Fibroblast of lung (primary cell): ENCODE measurements around the gene KLHL29.

ENCODE experiments used
- EZH2 ChIP-seq: IDR thresholded peaks from 2 replicates; pipeline ENCODE4 v1.5.1; 2012; ENCODE audit warnings: low read length, control low read depth, mild to moderate bottlenecking; ENCODE audit errors: missing control alignments
- TF ChIP-seq, protein P1 (sequence below), 2 donors: IDR thresholded peaks in 1 of 2; conservative IDR thresholded peaks in 1 of 2; 1 replicate in 1 of 2; 2 replicates in 1 of 2; pipeline ENCODE4 v1.5.1; 2011 to 2012; ENCODE audit warnings: low read length in 2 of 2, control low read depth in 1 of 2, inconsistent platforms in 1 of 2, low read depth in 1 of 2, mild to moderate bottlenecking in 1 of 2

DNA sequence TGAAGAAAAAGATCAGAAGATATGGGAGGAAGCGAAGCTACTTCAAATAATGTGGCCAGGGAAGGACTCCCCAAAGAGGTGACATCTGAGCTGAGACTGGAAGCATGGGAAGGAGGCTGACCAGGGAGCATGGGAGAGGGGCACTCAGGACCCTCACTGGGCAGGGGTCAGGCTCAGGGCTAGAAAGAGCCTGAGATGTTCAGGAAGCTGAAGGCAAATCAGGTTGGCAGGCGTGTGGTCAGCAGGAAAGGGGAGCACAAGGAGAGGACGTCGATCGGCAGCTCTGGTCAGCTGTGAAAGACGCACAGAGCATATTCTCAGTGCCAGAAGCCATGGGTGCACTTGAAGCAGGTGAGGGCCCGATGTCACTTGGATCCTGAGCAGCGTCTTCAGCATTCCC lies 38.2 kb upstream of the KLHL29 start:
- no peak for TF ChIP-seq EZH2
- TF ChIP-seq, protein P1, sequence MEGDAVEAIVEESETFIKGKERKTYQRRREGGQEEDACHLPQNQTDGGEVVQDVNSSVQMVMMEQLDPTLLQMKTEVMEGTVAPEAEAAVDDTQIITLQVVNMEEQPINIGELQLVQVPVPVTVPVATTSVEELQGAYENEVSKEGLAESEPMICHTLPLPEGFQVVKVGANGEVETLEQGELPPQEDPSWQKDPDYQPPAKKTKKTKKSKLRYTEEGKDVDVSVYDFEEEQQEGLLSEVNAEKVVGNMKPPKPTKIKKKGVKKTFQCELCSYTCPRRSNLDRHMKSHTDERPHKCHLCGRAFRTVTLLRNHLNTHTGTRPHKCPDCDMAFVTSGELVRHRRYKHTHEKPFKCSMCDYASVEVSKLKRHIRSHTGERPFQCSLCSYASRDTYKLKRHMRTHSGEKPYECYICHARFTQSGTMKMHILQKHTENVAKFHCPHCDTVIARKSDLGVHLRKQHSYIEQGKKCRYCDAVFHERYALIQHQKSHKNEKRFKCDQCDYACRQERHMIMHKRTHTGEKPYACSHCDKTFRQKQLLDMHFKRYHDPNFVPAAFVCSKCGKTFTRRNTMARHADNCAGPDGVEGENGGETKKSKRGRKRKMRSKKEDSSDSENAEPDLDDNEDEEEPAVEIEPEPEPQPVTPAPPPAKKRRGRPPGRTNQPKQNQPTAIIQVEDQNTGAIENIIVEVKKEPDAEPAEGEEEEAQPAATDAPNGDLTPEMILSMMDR (conservative IDR thresholded peaks at IDR 0.05 in 1 of 2, IDR thresholded peaks at IDR 0.05 in 1 of 2; ENCODE audit: low read depth in 1 of 2, low read length in 2 of 2): no peak
